HG03039 (cell line): Measurements from ENCODE around the gene ZNF688.

Experiments used
- ATAC-seq: cut with Tn5 transposase; IDR thresholded peaks from one replicate; pipeline ENCODE4 v1.9.1; 2021; ENCODE audit warnings: mild to moderate bottlenecking, moderate library complexity; ENCODE audit not compliant: unreplicated experiment

Gene ZNF688

GRCh38 chr16:30585400-30586191, 14.1 kb upstream of the ZNF688 start, which contains the start of gene ZNF785:
Gene ZNF785, minus strand, starts transcription at chr16:30585697. Its CDS starts 86 bp downstream, at chr16:30585611.
- peak; percentile 86 for ATAC-seq

- ATAC-seq, result peak; percentile 25
Observed at GRCh38 chr16:30585022-30585399, 13.5 kb upstream of the ZNF688 start.

GRCh38 chr16:30582611-30583340, 11.3 kb upstream of the ZNF688 start:
- no peak for ATAC-seq

GRCh38 chr16:30581457-30581856, 9.9 kb upstream of the ZNF688 start:
- ATAC-seq, result no peak

- ATAC-seq, result no peak
Observed at GRCh38 chr16:30574678-30575077, 3.2 kb upstream of the ZNF688 start.

GRCh38 chr16:30570636-30571444, 674 bp downstream of the ZNF688 start:
- peak; percentile 3 for ATAC-seq

GRCh38 chr16:30569746-30570635, 1.5 kb downstream of the ZNF688 start:
- no peak for ATAC-seq

GRCh38 chr16:30569281-30569680, 2.2 kb downstream of the ZNF688 start:
- ATAC-seq, result no peak

GRCh38 chr16:30567991-30568638, 3.4 kb downstream of the ZNF688 start:
- no peak for ATAC-seq

- ATAC-seq, result no peak
Observed at GRCh38 chr16:30567160-30567990, 4.1 kb downstream of the ZNF688 start.

- ATAC-seq, result no peak
Observed at GRCh38 chr16:30566531-30566930, 5.0 kb downstream of the ZNF688 start.

- no peak for ATAC-seq
Observed at GRCh38 chr16:30565984-30566383, 5.5 kb downstream of the ZNF688 start.

- ATAC-seq, result no peak
Observed at GRCh38 chr16:30565526-30565925, 6.0 kb downstream of the ZNF688 start.

GRCh38 chr16:30562021-30562420, 9.5 kb downstream of the ZNF688 start:
- no peak for ATAC-seq

- no peak for ATAC-seq
Observed at GRCh38 chr16:30561089-30561816, 10.3 kb downstream of the ZNF688 start.

GRCh38 chr16:30559690-30560089, 11.8 kb downstream of the ZNF688 start:
- ATAC-seq, result no peak

- no peak for ATAC-seq
Observed at GRCh38 chr16:30558789-30559377, 12.6 kb downstream of the ZNF688 start.
